ENCODE results near the gene OR2AG2. TPM values are rescaled to one million over a fixed set of nuclear protein-coding genes. Genes with fewer than 3 reads are reported as not detected.

OR2AG2 gene
- polyA plus RNA-seq, 3 donors = 0.09 to 0.12 TPM; not detected in 1

Other genes with a start within 250 kb of the OR2AG2 start
- gene RRP8, start 168.4 kb downstream of the OR2AG2 start, polyA plus RNA-seq (ENCODE audit: insufficient read length in 3 of 3) = 10 to 100 TPM; 21.0 to 25.8 (median 21.5) TPM
- gene ILK, start 168.2 kb downstream of the OR2AG2 start, polyA plus RNA-seq (ENCODE audit: insufficient read length in 3 of 3) = 100 to 1,000 TPM; 137 to 165 (median 154) TPM
- gene TAF10, start 159.8 kb downstream of the OR2AG2 start, polyA plus RNA-seq (ENCODE audit: insufficient read length in 3 of 3) = 10 to 100 TPM; 74.3 to 88.5 (median 75.2) TPM
- 100 to 1,000 TPM; 115 to 127 (median 115) TPM for gene TPP1, start 152.6 kb downstream of the OR2AG2 start, polyA plus RNA-seq (ENCODE audit: insufficient read length in 3 of 3)
- 10 to 100 TPM; 29.1 to 43.4 (median 34.7) TPM for gene DCHS1, start 116.2 kb downstream of the OR2AG2 start, polyA plus RNA-seq (ENCODE audit: insufficient read length in 3 of 3)
- gene MRPL17, start 88.6 kb downstream of the OR2AG2 start, polyA plus RNA-seq (ENCODE audit: insufficient read length in 3 of 3) = 10 to 100 TPM; 62.5 to 71.5 (median 69.2) TPM
- under 1 TPM in 1 of 3 donors, not detected in 2; 0.09 TPM for gene OR2AG1, start 11.0 kb upstream of the OR2AG2 start, polyA plus RNA-seq (ENCODE audit: insufficient read length in 3 of 3)
- gene OR6A2, start 27.7 kb upstream of the OR2AG2 start, polyA plus RNA-seq (ENCODE audit: insufficient read length in 3 of 3) = under 1 TPM in 2 of 3 donors, not detected in 1; 0.03 to 0.05 TPM
- not detected for gene OR10A5, start 73.7 kb upstream of the OR2AG2 start, polyA plus RNA-seq (ENCODE audit: insufficient read length in 3 of 3)
- gene OR10A2, start 91.1 kb upstream of the OR2AG2 start, polyA plus RNA-seq (ENCODE audit: insufficient read length in 3 of 3) = under 1 TPM in 1 of 3 donors, not detected in 2; 0.03 TPM
- gene OR10A4, start 104.6 kb upstream of the OR2AG2 start, polyA plus RNA-seq (ENCODE audit: insufficient read length in 3 of 3) = not detected
- gene OR2D2, start 120.5 kb upstream of the OR2AG2 start, polyA plus RNA-seq (ENCODE audit: insufficient read length in 3 of 3) = not detected
- not detected for gene OR2D3, start 149.0 kb upstream of the OR2AG2 start, polyA plus RNA-seq (ENCODE audit: insufficient read length in 3 of 3)
- 1 to 10 TPM; 2.5 to 3.3 (median 3.0) TPM for gene ZNF215, start 154.4 kb upstream of the OR2AG2 start, polyA plus RNA-seq (ENCODE audit: insufficient read length in 3 of 3)
- 10 to 100 TPM; 12.3 to 13.1 (median 12.7) TPM for gene ZNF214, start 248.4 kb upstream of the OR2AG2 start, polyA plus RNA-seq (ENCODE audit: insufficient read length in 3 of 3)
- gene NLRP14, start 248.5 kb upstream of the OR2AG2 start, polyA plus RNA-seq (ENCODE audit: insufficient read length in 3 of 3) = 1 to 10 TPM in 1 of 3 donors, under 1 TPM in 2; 0.67 to 1.1 (median 0.68) TPM

Data from renal cortex interstitium (tissue), 3 donors.